OCI-LY3 (cell line): ENCODE data around the gene MXD3.

Experiments used
- H2AFZ ChIP-seq: fragments of 200-600, 300-600 bp; shearing (Covaris generic); 2 replicates; pipeline ENCODE4 v1.6.0; 2014; ENCODE audit warnings: antibody characterized with exemption, low read depth, low read length
- H3K27ac ChIP-seq: fragments of 200-600, 300-600 bp; sonication (generic); 2 replicates; pipeline ENCODE4 v1.5.1; 2014; ENCODE audit warnings: mild to moderate bottlenecking, low read length, moderate library complexity, mixed read lengths
- H3K27me3 ChIP-seq: fragments of 200-600, 300-600 bp; sonication (generic); 2 replicates; pipeline ENCODE4 v1.6.1; 2014; ENCODE audit warnings: low read depth, low read length, mixed read lengths
- H3K36me3 ChIP-seq: fragments of 200-600, 300-600 bp; sonication (generic); replicated peaks from 2 replicates; pipeline ENCODE3; 2014; ENCODE audit warnings: low read depth, low read length, mixed read lengths
- H3K4me1 ChIP-seq: fragments of 300-600, 200-600 bp; sonication (generic); 2 replicates; pipeline ENCODE4 v1.6.1; 2014; ENCODE audit warnings: low read length, mixed read lengths
- H3K4me2 ChIP-seq: fragments of 200-600, 300-600 bp; sonication (generic); 2 replicates; pipeline ENCODE4 v1.6.1; 2014; ENCODE audit warnings: low read length, mixed read lengths
- H3K4me3 ChIP-seq: fragments of 300-600, 200-600 bp; sonication (generic); 2 replicates; pipeline ENCODE4 v1.5.1; 2014; ENCODE audit warnings: antibody characterized with exemption, mild to moderate bottlenecking, low read length, moderate library complexity
- H3K79me2 ChIP-seq: fragments of 300-600, 200-600 bp; shearing (Covaris generic); 2 replicates; pipeline ENCODE4 v1.6.1; 2014; ENCODE audit warnings: mild to moderate bottlenecking, low read length, mixed read lengths
- H3K9ac ChIP-seq: fragments of 300-600, 200-600 bp; shearing (Covaris generic); 2 replicates; pipeline ENCODE4 v1.6.0; 2014; ENCODE audit warnings: mild to moderate bottlenecking, low read length, moderate library complexity
- H3K9me3 ChIP-seq: fragments of 200-600, 300-600 bp; shearing (Covaris generic); 2 replicates; pipeline ENCODE4 v1.6.1; 2014; ENCODE audit warnings: low read length, mixed read lengths; ENCODE audit not compliant: insufficient read depth
- H4K20me1 ChIP-seq: fragments of 200-600, 300-600 bp; sonication (generic); 2 replicates; pipeline ENCODE4 v1.6.1; 2016; ENCODE audit warnings: low read length, mixed read lengths; ENCODE audit not compliant: insufficient read depth
- CTCF ChIP-seq: fragments of 200-600, 300-600 bp; sonication (generic); IDR thresholded peaks from 2 replicates; pipeline ENCODE4 v1.5.1; 2014; ENCODE audit warnings: antibody characterized with exemption, low read length, low read depth
- EZH2phosphoT487 ChIP-seq: fragments of 200-600 bp; shearing (Covaris generic); IDR thresholded peaks from 2 replicates; pipeline ENCODE4 v1.6.1; 2018; ENCODE audit warnings: antibody characterized with exemption, mixed run types, low read depth

MXD3 gene

GRCh38 chr5:177303121-177303924 is 8.4 kb downstream of the MXD3 start, which contains the start of the genes PRELID1 and RAB24:
Gene PRELID1 (plus strand): TSS chr5:177303799. CDS start chr5:177303986, 187 bp downstream.
Gene RAB24 (minus strand): TSS chr5:177303719. CDS start chr5:177303288, 431 bp downstream.
- Histone ChIP-seq H3K27ac (peak within 1 kb of the TSS; percentile 56), H3K79me2 (peaks cover 31% of the 10 kb centered on the region), H3K27me3 (no peaks in the 10 kb centered on the region), H3K4me2 (peak within 1 kb of the TSS; percentile 81), H3K9me3 (no peaks in the 10 kb centered on the region), H2AFZ (peak within 1 kb of the TSS; percentile 59; the same call in 1 of the 2 replicates), H3K4me1 (peaks cover 51% of the 10 kb centered on the region), H3K9ac (peak within 1 kb of the TSS; percentile 92), H4K20me1 (peaks cover 23% of the 10 kb centered on the region), H3K4me3 (peak within 1 kb of the TSS; percentile 99), H3K36me3 (peaks cover 23% of the 10 kb centered on the region)
- TF ChIP-seq EZH2phosphoT487 (no peak), CTCF (peak; percentile 39)

DNA sequence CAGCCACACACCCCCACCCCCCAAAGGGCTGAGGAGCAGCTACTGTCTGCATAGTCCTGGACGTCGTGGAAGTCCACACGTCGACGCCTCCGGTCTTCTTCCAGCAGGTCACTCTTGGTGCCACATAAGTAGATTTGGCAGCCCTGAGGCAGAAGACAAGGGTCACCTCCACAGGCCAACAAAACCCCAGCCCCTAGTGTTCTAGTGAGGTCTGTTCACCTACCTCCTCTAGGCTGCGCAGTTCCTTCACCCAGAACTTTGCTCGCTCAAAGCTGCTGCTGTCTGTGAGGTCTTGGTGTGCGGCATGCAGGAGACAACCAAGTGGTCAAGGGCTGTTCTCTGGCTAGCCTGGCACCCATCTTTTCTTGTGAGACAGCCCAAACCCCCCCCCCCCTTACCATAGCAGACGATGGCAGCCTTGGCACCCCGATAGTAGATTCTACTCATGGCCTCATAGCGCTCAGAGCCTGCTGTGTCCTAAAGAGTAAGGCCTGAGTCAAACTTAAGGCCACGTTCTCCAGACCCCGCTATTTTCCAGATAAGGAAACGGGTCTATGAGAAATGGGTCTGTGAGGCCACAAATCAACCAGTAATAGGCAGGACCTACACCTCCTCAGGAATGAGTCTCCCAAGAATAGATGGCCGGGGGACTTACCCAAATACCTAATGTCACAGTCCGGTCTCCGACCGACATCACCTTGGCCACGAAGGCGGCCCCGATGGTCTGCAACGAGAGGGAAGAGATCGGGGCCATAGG is 9.2 kb downstream of the MXD3 start:
- Histone ChIP-seq H3K27me3 (no peaks in the 10 kb centered on the region), H3K36me3 (peaks cover 26% of the 10 kb centered on the region), H4K20me1 (peaks cover 23% of the 10 kb centered on the region), H3K9me3 (no peaks in the 10 kb centered on the region), H3K4me2 (peak overlapping the region; percentile 81), H3K79me2 (peaks cover 31% of the 10 kb centered on the region), H3K4me3 (peak overlapping the region; percentile 99), H2AFZ (no peak overlapping the region), H3K4me1 (peaks cover 51% of the 10 kb centered on the region), H3K9ac (peak overlapping the region; percentile 92), H3K27ac (no peak overlapping the region)
- no peak for TF ChIP-seq CTCF
- no peak for TF ChIP-seq EZH2phosphoT487

- H3K4me1 ChIP-seq: peaks cover 44% of the 10 kb centered on the region
- H3K27ac ChIP-seq: peak overlapping the region; percentile 60; the same call in 1 of the 2 replicates
- peak overlapping the region; percentile 81 for H3K4me2 ChIP-seq
Observed at GRCh38 chr5:177301503-177302165, 10.1 kb downstream of the MXD3 start.

More at GRCh38 chr5:177301503-177302165, 10.1 kb downstream of the MXD3 start:
- TF ChIP-seq CTCF: no peak
- TF ChIP-seq EZH2phosphoT487: no peak
- Histone ChIP-seq H2AFZ (no peak overlapping the region), H4K20me1 (peaks cover 19% of the 10 kb centered on the region), H3K9ac (no peak overlapping the region), H3K4me3 (no peak overlapping the region), H3K79me2 (peaks cover 31% of the 10 kb centered on the region), H3K9me3 (no peaks in the 10 kb centered on the region), H3K27me3 (no peaks in the 10 kb centered on the region), H3K36me3 (peaks cover 23% of the 10 kb centered on the region)
